GM12865 (cell line): ENCODE results near the gene LAD1.

Experiments
- DNase-seq: peaks from one replicate; pipeline ENCODE4 v3.0.0; 2010; ENCODE audit warnings: low read depth
- H3K4me3 ChIP-seq: 2 replicates; pipeline ENCODE4 v1.5.1; 2011; ENCODE audit warnings: mild to moderate bottlenecking, low read depth, low read length, control low read depth
- TF ChIP-seq, protein P1 (sequence below): IDR thresholded peaks from 2 replicates; pipeline ENCODE4 v1.5.1; 2011; ENCODE audit warnings: low read length, control low read depth, low read depth, inconsistent platforms; ENCODE audit not compliant: insufficient read depth; ENCODE audit errors: missing control alignments

LAD1 gene

DNA sequence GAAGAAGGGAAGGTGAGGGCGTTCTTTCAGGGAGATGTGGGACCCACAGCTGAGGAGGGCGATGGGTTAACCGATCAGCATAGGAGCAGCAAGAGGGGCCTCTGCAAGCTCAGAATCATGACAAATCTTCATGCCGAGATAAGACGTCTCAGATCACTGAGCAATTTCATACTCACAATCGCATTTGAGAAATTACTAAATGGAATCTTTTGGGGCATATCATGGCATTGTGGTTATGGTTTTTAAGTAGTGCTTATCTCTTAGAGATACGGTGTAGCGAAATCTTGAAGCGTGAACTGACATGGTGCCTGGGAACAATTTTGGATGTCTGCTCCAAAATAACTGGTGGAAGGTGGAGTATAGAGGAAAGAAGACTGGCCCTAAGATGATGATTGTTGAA, 27.8 kb downstream of the LAD1 start:
- TF ChIP-seq, protein P1, sequence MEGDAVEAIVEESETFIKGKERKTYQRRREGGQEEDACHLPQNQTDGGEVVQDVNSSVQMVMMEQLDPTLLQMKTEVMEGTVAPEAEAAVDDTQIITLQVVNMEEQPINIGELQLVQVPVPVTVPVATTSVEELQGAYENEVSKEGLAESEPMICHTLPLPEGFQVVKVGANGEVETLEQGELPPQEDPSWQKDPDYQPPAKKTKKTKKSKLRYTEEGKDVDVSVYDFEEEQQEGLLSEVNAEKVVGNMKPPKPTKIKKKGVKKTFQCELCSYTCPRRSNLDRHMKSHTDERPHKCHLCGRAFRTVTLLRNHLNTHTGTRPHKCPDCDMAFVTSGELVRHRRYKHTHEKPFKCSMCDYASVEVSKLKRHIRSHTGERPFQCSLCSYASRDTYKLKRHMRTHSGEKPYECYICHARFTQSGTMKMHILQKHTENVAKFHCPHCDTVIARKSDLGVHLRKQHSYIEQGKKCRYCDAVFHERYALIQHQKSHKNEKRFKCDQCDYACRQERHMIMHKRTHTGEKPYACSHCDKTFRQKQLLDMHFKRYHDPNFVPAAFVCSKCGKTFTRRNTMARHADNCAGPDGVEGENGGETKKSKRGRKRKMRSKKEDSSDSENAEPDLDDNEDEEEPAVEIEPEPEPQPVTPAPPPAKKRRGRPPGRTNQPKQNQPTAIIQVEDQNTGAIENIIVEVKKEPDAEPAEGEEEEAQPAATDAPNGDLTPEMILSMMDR, result no peak
- no peak overlapping the region for H3K4me3 ChIP-seq
- DNase-seq, result no peak

DNA sequence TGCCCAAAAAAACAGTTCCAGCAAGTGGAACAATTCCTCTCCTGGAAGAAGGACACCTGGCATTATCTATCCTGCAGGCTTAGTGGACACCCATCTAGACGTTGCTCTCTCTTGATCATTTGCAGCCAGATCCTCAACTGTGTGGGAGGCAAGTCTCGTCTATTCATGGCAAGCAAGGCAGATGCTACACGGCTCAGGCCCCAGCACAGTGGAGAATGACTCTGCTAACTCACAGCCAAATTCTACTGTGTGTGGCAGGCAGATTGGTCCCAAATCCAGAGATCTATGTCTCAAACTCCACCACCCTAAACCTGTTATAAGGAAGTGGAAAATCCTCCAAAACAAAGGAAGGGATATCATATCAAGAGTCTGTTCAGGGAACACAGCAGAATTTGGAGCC, 28.6 kb downstream of the LAD1 start:
- H3K4me3 ChIP-seq, result no peak overlapping the region
- TF ChIP-seq, protein P1, result no peak
- DNase-seq, result no peak

DNA sequence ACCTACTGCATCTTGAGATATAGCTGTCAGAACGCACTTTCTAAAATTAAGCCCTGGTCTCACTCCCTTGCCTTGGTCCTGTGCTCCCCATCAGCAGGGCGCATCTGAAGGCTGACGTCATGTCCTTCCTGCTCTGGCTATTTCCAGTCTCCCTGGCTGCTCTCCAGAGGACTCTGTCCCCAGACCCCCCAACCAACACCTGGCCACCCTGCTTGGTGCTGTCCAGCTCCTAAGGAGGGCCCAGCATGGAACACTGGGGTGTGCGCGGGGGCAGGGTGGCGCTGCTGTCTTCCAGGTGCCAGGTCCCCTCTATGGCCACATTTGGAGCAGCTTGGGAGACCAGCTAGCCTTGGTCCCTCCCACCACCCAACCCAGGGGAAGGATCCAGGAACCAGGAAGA, 29.9 kb downstream of the LAD1 start:
- TF ChIP-seq, protein P1, result no peak
- DNase-seq, result no peak
- no peak overlapping the region for H3K4me3 ChIP-seq

DNA sequence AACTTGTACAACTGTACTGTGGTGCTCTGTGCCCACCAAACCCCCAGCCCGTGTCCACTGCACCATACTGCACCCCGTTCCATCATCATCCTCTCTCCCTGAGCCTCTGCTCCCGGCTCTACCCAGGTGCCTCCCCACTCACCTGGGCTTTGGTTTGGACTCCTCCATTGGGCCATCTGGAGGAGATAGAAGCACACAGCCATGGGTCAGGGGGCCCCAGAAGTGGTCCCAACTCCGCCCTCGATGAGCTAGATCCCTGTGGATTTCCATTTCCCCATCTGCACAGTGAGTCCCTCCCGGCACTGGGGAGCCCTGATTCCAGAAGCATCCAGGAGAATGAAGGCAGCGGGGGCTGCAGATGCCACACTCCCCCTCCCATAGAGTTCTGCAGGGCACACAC, 32.4 kb downstream of the LAD1 start:
- TF ChIP-seq, protein P1, result no peak
- DNase-seq, result no peak
- no peak overlapping the region for H3K4me3 ChIP-seq

DNA sequence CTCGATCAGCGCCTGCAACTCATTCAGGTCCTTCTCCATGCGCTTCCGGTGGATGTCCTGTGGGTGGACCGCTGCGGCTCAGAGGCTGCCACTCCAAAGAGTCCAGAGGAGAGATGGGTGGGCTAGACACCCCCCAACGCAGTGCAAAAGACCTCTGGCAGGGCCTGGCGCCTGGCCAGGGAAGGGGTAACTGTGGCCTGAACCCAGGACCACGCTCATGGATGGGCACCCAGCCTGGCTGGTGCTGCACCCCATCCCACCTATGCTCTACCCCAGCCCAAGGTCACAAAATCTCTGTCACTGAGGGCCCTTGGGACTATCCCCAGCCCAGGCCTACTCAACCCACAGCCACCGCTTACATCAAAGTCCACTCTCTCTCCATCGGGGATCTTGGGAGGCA, 33.9 kb downstream of the LAD1 start:
- TF ChIP-seq, protein P1, result no peak
- H3K4me3 ChIP-seq, result no peak overlapping the region
- no peak for DNase-seq

DNA sequence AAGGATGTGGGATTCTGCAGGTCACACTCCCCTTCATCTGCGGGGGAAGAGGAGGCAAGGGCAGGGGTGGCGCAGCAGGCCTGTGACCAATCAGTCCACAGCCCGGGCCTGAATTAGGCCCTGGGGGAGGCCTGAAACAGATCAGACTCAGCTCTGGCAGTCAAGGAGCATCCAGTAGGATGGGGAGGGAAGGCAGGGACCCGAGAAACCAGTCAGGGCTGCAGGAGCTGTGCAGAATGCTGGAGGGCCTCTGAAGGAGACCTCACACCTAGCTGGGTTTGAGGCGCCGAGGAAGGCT, 34.4 kb downstream of the LAD1 start:
- DNase-seq, result no peak
- TF ChIP-seq, protein P1, result no peak
- H3K4me3 ChIP-seq, result no peak overlapping the region

DNA sequence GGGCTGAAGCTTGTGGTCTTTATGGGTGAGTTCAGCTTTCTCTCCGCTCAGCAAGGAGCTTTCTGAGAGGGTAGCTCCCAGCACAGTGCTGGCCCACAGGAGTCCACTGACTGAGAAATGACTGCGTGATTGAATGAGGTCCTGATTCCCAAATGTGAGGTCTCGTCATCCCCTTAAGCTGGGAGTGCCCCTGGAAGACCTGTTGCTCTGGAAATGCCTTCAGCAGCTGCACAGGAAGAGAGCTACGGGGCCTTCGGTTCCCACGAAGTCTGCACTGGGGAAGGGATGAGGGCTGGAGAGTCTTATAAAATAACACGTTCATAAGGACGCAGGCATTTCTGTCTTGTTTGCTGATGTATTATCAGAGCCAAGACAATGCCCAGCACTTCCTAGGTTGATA, 35.7 kb downstream of the LAD1 start:
- DNase-seq, result no peak
- H3K4me3 ChIP-seq, result no peak overlapping the region
- TF ChIP-seq, protein P1, result no peak
